Smooth muscle cell of the umbilical artery (primary cell): ENCODE results near the gene KPNA5. TPM values are rescaled to one million over a fixed set of nuclear protein-coding genes. Genes with fewer than 3 reads are reported as not detected.

ENCODE experiments used
- total RNA-seq: library from RNA; depleted of rRNA; stranded (reverse); fragments of >200 nt; gene quantifications from 2 replicates; pipeline ENCODE4 v1.2.3, GENCODE V29; 2014

The KPNA5 gene
- 12.8 and 14.0 TPM in 2 replicates for total RNA-seq

GRCh38 chr6:116680880-116681672 lies at the start of gene KPNA5:
TSS of gene KPNA5 (plus strand) at chr6:116681211. CDS start at chr6:116681335, 124 bp downstream.

GRCh38 chr6:116764961-116765841 lies 84.2 kb downstream of the KPNA5 start, which contains the start of gene FAM162B:
TSS of gene FAM162B (minus strand) at chr6:116765719. CDS start at chr6:116765576, 143 bp downstream.

Other genes with a start within 250 kb of the KPNA5 start
- 0.42 and 2.1 TPM in 2 replicates for gene CALHM6, start 219.8 kb upstream of the KPNA5 start, total RNA-seq
- 6.1 and 15.1 TPM in 2 replicates for gene CALHM5, start 169.6 kb upstream of the KPNA5 start, total RNA-seq
- 0.30 TPM in 1 of 2 replicates, not detected in the other for gene TRAPPC3L, start 135.5 kb upstream of the KPNA5 start, total RNA-seq
- not detected in 2 replicates for gene CALHM4, start 127.5 kb upstream of the KPNA5 start, total RNA-seq
- 19.9 and 21.1 TPM in 2 replicates for gene RWDD1, start 109.7 kb upstream of the KPNA5 start, total RNA-seq
- gene RSPH4A, start 64.7 kb upstream of the KPNA5 start, total RNA-seq, result 0.05 and 0.30 TPM in 2 replicates
- gene ZUP1, start 12.4 kb upstream of the KPNA5 start, total RNA-seq, result 18.5 and 19.3 TPM in 2 replicates
- not detected in 2 replicates for gene FAM162B, start 84.5 kb downstream of the KPNA5 start, total RNA-seq
- gene GPRC6A, start 147.9 kb downstream of the KPNA5 start, total RNA-seq, result not detected in 2 replicates
- not detected in 2 replicates for gene RFX6, start 196.0 kb downstream of the KPNA5 start, total RNA-seq